GM10266 (cell line): ENCODE measurements around the gene ANK3.

Experiments
- DNase-seq: peaks from one replicate; pipeline ENCODE4 v3.0.0; 2012; ENCODE audit errors: extremely low spot score
- TF ChIP-seq, protein P1 (sequence below): IDR thresholded peaks from 2 replicates; pipeline ENCODE4 v1.5.1; 2012; ENCODE audit warnings: mild to moderate bottlenecking, low read depth; ENCODE audit not compliant: control insufficient read depth, insufficient read depth; ENCODE audit errors: missing control alignments

The ANK3 gene

DNA sequence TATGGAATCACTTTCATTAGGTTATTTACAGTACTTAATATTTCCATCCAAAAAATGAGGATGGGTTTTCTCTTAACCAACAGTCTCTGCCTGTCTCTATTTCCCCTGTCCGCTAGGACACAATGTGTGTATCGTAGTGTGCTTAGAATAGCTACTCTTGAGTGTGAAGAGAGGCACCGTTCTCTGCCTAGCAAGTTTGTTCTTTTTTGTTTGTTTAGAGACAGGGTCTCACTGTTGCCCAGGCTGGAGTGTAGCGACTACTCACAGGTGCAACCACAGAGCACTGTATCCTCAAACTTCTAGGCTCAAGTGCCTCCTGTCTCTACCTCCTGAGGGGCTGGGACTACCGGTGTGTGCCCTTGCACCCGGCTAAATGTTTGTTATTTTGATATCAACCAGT, 121.9 kb downstream of the ANK3 start:
- TF ChIP-seq, protein P1, sequence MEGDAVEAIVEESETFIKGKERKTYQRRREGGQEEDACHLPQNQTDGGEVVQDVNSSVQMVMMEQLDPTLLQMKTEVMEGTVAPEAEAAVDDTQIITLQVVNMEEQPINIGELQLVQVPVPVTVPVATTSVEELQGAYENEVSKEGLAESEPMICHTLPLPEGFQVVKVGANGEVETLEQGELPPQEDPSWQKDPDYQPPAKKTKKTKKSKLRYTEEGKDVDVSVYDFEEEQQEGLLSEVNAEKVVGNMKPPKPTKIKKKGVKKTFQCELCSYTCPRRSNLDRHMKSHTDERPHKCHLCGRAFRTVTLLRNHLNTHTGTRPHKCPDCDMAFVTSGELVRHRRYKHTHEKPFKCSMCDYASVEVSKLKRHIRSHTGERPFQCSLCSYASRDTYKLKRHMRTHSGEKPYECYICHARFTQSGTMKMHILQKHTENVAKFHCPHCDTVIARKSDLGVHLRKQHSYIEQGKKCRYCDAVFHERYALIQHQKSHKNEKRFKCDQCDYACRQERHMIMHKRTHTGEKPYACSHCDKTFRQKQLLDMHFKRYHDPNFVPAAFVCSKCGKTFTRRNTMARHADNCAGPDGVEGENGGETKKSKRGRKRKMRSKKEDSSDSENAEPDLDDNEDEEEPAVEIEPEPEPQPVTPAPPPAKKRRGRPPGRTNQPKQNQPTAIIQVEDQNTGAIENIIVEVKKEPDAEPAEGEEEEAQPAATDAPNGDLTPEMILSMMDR: no peak
- no peak for DNase-seq

DNA sequence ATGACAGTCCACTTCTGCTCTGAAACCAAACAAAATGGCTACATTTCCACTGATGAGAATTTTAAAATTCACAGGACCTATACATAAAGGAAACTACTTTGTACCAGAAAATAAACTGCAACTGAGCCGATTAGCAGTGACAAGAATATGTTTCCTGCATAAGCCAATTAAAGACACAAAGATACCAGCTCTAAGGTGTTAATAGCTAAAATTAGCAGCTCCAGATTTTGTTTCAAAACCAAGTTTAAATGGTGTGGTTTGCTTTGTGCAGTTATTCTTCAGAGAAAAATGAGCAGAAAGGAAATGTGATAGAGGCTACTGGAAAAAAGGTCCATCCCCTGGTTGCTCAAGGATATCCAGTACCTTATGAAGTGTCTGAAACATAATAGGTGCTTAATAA, 123.2 kb downstream of the ANK3 start:
- TF ChIP-seq, protein P1: no peak
- no peak for DNase-seq

DNA sequence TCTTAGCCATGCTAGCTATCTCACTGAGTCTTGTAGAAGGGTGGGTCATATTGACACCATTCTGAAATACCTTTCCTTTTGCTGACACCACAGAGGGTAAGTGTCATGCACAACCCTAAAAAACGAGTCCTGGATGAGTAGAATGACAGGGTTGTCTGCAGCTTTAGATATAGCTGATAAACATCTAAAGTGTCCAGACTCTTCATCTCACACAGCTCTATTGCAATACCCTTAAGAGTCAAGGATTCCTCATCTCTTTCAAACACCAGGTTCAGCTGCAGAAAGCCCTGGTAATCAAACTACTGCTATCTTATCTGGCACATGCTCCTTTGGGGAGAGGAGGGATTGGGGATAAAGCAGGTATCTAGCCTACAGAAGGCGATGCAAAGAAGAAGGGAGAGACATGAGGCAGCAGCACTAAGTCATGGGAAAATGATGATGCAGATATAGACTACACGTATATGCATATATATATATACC, 127.0 kb downstream of the ANK3 start:
- TF ChIP-seq, protein P1: no peak
- no peak for DNase-seq

DNA sequence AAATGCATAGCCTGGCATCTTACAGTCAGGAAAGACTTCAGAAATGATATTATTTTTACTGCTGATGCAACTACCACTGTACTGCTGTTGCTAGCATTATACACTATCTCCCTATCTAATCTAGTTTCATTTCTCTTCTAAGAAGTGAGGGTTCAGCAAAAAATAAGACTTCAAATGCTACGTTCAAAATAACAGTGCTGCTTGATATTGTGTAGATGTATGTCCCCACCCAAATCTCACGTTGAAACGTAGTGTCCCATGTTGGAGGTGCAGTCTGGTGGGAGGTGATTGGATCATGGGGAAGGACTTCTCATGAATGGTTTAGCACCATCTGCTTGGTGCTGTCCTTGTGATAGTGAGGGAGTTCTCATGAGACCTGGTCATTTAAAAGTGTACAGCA, 129.4 kb downstream of the ANK3 start:
- TF ChIP-seq, protein P1: no peak
- DNase-seq: no peak

DNA sequence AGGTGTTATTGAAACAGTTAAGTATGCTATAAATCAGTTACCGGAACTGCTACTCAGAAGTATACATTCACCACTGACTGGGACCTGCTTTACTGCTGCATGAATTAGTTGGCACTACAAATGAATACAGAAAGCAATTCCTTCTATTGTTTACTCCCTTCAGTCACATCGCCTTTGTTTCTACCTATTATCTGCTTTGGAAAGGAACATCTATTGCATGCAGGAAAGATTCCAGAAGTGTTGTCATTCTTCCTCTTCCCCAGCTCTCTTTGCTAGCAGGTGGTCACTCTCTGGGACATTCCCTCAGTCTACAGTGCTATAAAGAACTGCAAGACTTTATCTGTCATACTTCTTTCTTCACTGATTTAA, 131.3 kb downstream of the ANK3 start:
- TF ChIP-seq, protein P1: no peak
- no peak for DNase-seq

DNA sequence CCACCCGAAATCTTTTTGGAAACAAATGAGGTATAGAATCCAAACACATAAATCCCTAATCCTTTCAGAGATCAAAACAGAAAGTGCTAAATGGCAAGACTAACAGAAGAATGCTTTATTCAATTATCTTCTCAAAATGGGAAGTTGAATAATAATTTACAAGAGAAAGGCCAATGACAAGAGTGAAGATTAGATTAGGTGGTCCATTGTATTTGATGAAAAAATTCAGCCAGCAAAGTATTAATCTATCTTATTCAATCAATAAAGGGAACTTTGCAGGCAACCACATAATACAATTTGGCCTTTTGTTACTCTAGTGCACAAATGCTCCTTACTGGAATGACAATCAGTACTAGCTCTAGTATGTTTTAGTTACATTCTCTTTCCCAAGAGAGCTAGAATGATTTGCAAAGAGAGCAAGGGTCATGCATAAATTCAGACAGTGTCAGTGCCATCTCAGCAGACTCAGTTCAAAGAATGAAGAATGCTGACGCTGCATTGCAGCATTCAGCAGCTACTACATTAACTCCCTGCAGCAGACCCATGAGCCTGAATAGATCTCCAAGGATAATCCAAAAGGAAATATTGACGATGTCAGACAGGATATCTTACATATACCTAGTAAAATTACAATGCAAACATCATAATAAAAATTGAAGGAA, 131.8 kb downstream of the ANK3 start:
- DNase-seq: no peak
- TF ChIP-seq, protein P1: no peak

DNA sequence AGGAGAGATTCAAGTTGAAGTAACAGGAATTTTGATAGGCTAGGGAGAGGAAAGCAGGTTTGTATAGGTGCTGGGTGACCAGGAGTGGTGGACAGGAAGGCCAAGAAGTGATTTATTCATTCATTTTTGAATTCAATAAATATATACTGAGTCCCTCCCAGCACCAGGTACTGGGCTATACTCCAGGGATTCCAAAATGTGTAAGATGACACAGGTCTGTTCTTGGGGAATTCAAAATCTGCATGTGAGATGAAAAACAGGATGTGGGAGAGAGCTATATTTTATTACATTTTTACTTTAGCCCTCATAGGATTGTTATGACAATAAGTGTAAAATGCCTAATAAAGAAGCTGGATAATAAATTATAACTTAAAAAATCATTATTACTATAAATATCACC, 134.9 kb downstream of the ANK3 start:
- TF ChIP-seq, protein P1: no peak
- DNase-seq: no peak
